GM19023 (cell line): ENCODE data around the gene NR6A1.

Experiments
- ATAC-seq: cut with Tn5 transposase; IDR thresholded peaks from one replicate; pipeline ENCODE4 v1.9.1; 2021; ENCODE audit warnings: mild to moderate bottlenecking, moderate library complexity; ENCODE audit not compliant: unreplicated experiment

NR6A1 gene

GRCh38 chr9:124797343-124798103, 26.4 kb upstream of the NR6A1 start:
- no peak for ATAC-seq

- ATAC-seq: no peak
Observed at GRCh38 chr9:124795881-124796431, 24.8 kb upstream of the NR6A1 start.

GRCh38 chr9:124794902-124795491, 23.9 kb upstream of the NR6A1 start:
- no peak for ATAC-seq

GRCh38 chr9:124793015-124793541, 22.0 kb upstream of the NR6A1 start:
- ATAC-seq: no peak

- no peak for ATAC-seq
Observed at GRCh38 chr9:124792257-124793014, 21.3 kb upstream of the NR6A1 start.

- ATAC-seq: no peak
Observed at GRCh38 chr9:124790801-124791505, 19.8 kb upstream of the NR6A1 start.

GRCh38 chr9:124790301-124790700, 19.2 kb upstream of the NR6A1 start:
- no peak for ATAC-seq

GRCh38 chr9:124789531-124789930, 18.4 kb upstream of the NR6A1 start:
- ATAC-seq: no peak

GRCh38 chr9:124788542-124789217, 17.6 kb upstream of the NR6A1 start:
- ATAC-seq: no peak

- ATAC-seq: no peak
Observed at GRCh38 chr9:124786881-124787573, 15.9 kb upstream of the NR6A1 start.

GRCh38 chr9:124784509-124784908, 13.4 kb upstream of the NR6A1 start:
- no peak for ATAC-seq

GRCh38 chr9:124783830-124784229, 12.7 kb upstream of the NR6A1 start:
- ATAC-seq: no peak

GRCh38 chr9:124782661-124783574, 11.8 kb upstream of the NR6A1 start:
- no peak for ATAC-seq

- no peak for ATAC-seq
Observed at GRCh38 chr9:124781967-124782660, 11.0 kb upstream of the NR6A1 start.

- ATAC-seq: no peak
Observed at GRCh38 chr9:124780757-124781151, 9.6 kb upstream of the NR6A1 start.

- ATAC-seq: no peak
Observed at GRCh38 chr9:124780060-124780756, 9.1 kb upstream of the NR6A1 start.

- no peak for ATAC-seq
Observed at GRCh38 chr9:124779368-124780059, 8.4 kb upstream of the NR6A1 start.
